Keratinocyte (primary cell): ENCODE results near the gene SUSD6. TPM values are rescaled to one million over a fixed set of nuclear protein-coding genes. Genes with fewer than 3 reads are reported as not detected.

ENCODE experiments used
- DNase-seq: peaks from one replicate; pipeline ENCODE4 v3.0.0-alpha.2; 2011; ENCODE audit warnings: low read depth, missing footprints, low spot score
- FAIRE-seq: peaks from 2 replicates; lab custom pipeline; 2011; peaks lifted over from hg19 to GRCh38; lab: Jason Lieb, UNC
- H2AFZ ChIP-seq: 2 replicates; pipeline ENCODE4 v1.6.0; 2012; ENCODE audit warnings: low read length, control low read depth, inconsistent platforms; ENCODE audit not compliant: control insufficient read depth
- H3K27ac ChIP-seq: 2 replicates; pipeline ENCODE4 v1.5.1; 2011; ENCODE audit warnings: low read length; ENCODE audit not compliant: control insufficient read depth, insufficient read depth
- H3K27me3 ChIP-seq: 3 replicates; pipeline ENCODE4 v1.6.0; 2011; ENCODE audit warnings: low read length; ENCODE audit not compliant: control insufficient read depth, insufficient read depth; ENCODE audit errors: extremely low read depth
- H3K36me3 ChIP-seq, 2 experiments: 2 replicates in 1 of 2; 3 replicates in 1 of 2; pipeline ENCODE4 v1.5.1; 2011; ENCODE audit warnings: low read length in 2 of 2, mild to moderate bottlenecking in 1 of 2; ENCODE audit not compliant: control insufficient read depth in 2 of 2, insufficient read depth in 2 of 2; ENCODE audit errors: extremely low read depth in 1 of 2
- H3K4me1 ChIP-seq: 3 replicates; pipeline ENCODE4 v1.5.1; 2011; ENCODE audit warnings: low read length; ENCODE audit not compliant: control insufficient read depth, insufficient read depth; ENCODE audit errors: extremely low read depth
- H3K4me2 ChIP-seq: 3 replicates; pipeline ENCODE4 v1.6.0; 2011; ENCODE audit warnings: low read depth, low read length; ENCODE audit not compliant: control insufficient read depth, insufficient read depth; ENCODE audit errors: extremely low read depth
- H3K4me3 ChIP-seq, 3 experiments: fragments of 200-600 bp in 1 of 3; sonication (generic) in 1 of 3; 2 replicates in 2 of 3; 3 replicates in 1 of 3; pipeline ENCODE4 v1.5.1; 2011 to 2016; ENCODE audit warnings: low read length in 3 of 3, mild to moderate bottlenecking in 3 of 3, control low read depth in 2 of 3, inconsistent platforms in 1 of 3, low read depth in 1 of 3, mixed read lengths in 1 of 3, mixed run types in 1 of 3, moderate library complexity in 1 of 3; ENCODE audit not compliant: control insufficient read depth in 2 of 3, insufficient read depth in 2 of 3; ENCODE audit errors: extremely low read depth in 1 of 3
- H3K79me2 ChIP-seq: 2 replicates; pipeline ENCODE4 v1.6.0; 2012; ENCODE audit warnings: low read length; ENCODE audit not compliant: control insufficient read depth, insufficient read depth
- H3K9ac ChIP-seq: 3 replicates; pipeline ENCODE4 v1.6.0; 2011; ENCODE audit warnings: low read length; ENCODE audit not compliant: control insufficient read depth, insufficient read depth; ENCODE audit errors: extremely low read depth
- H3K9me1 ChIP-seq: 3 replicates; pipeline ENCODE4 v1.6.0; 2011; ENCODE audit warnings: low read length; ENCODE audit not compliant: control insufficient read depth, insufficient read depth; ENCODE audit errors: extremely low read depth
- H3K9me3 ChIP-seq: 2 replicates; pipeline ENCODE4 v1.5.1; 2012; ENCODE audit warnings: low read depth, low read length; ENCODE audit not compliant: control insufficient read depth
- H4K20me1 ChIP-seq: 3 replicates; pipeline ENCODE4 v1.6.0; 2011; ENCODE audit warnings: low read length; ENCODE audit not compliant: control insufficient read depth, insufficient read depth; ENCODE audit errors: extremely low read depth
- EZH2 ChIP-seq: IDR thresholded peaks from one replicate; pipeline ENCODE4 v1.6.1; 2012; ENCODE audit warnings: inconsistent platforms, mild to moderate bottlenecking, low read length, moderate library complexity
- dilution Hi-C: fragments of 300-500 bp; cut with MboI; formaldehyde crosslinking; loops from one replicate; pipeline ENCODE4 v1.7.0; 2020; ENCODE audit warnings: low sequenced_read_pairs; ENCODE audit not compliant: extremely low pct_ligation_motif_present
- polyA plus RNA-seq, 5 experiments: library from polyadenylated mRNA; depleted of rRNA in 3 of 5; stranded (reverse) in 3 of 5; stranded (forward) in 1 of 5; unstranded in 1 of 5; fragments of >200 nt; gene quantifications; 1 replicate in 1 of 5; 2 replicates in 3 of 5; 3 replicates in 1 of 5; pipeline versions ENCODE4 v1.2.1 to v1.2.3, GENCODE V29; 2011 to 2012; ENCODE audit warnings: missing spikeins in 2 of 5, low read depth in 1 of 5, low replicate concordance in 1 of 5
- TF ChIP-seq, protein P1 (sequence below), 3 experiments: IDR thresholded peaks in 1 of 3; conservative IDR thresholded peaks in 1 of 3; optimal IDR thresholded peaks in 1 of 3; 2 replicates in 2 of 3; 3 replicates in 1 of 3; pipeline versions ENCODE3 to v1.5.1; 2011; ENCODE audit warnings: low read length in 3 of 3, mild to moderate bottlenecking in 3 of 3, moderate library complexity in 2 of 3, control low read depth in 1 of 3, inconsistent platforms in 1 of 3; ENCODE audit not compliant: insufficient read depth in 2 of 3; ENCODE audit errors: extremely low read depth in 1 of 3

The SUSD6 gene
- polyA plus RNA-seq, 1 donor (not counting 4 experiments of a cell fraction or from before 2014, with no cell fraction given), result 10.5 TPM

DNA sequence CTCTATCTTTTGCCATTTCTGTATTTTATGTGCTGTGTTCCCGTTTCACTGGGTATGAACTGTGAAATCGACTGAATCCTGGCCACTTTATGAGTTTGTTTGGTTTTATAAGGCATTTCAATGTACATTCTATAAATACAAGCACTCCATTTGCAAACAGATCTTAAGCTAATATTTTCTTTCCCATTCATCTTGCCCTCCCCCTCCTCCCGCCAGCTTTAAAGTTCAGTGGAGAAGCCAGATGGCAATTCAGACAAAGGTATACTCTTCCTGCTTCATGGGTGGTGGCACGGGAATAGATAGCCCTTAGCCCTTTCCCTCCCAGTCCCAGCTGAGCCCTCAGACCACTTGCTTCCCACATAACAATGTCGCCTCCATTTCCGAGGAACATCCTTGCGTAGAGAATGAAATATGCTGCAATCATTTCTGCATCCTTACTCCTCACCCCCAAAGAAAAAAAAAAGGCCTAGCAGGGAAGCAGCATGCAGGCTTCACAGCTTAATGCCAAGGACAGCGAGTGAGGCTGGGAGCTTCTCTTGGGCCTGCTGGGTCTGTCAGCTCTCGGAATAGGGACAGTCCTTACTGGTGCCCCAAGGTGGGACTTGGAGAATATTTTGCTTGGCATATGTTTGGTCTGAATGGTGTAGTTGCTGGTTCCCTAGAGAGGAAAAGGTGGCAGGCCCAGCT is 102.7 kb downstream of the SUSD6 start:
- FAIRE-seq (no peak), DNase-seq (no peak)
- H3K4me3 ChIP-seq, result no peak overlapping the region
- no peaks in the 10 kb centered on the region for H3K79me2 ChIP-seq
- H3K4me2 ChIP-seq, result no peak overlapping the region
- peaks cover 9 to 11% of the 10 kb centered on the region in 2 experiments for H3K36me3 ChIP-seq
- no peaks in the 10 kb centered on the region for H4K20me1 ChIP-seq
- TF ChIP-seq EZH2, result no peak
- TF ChIP-seq, protein P1, sequence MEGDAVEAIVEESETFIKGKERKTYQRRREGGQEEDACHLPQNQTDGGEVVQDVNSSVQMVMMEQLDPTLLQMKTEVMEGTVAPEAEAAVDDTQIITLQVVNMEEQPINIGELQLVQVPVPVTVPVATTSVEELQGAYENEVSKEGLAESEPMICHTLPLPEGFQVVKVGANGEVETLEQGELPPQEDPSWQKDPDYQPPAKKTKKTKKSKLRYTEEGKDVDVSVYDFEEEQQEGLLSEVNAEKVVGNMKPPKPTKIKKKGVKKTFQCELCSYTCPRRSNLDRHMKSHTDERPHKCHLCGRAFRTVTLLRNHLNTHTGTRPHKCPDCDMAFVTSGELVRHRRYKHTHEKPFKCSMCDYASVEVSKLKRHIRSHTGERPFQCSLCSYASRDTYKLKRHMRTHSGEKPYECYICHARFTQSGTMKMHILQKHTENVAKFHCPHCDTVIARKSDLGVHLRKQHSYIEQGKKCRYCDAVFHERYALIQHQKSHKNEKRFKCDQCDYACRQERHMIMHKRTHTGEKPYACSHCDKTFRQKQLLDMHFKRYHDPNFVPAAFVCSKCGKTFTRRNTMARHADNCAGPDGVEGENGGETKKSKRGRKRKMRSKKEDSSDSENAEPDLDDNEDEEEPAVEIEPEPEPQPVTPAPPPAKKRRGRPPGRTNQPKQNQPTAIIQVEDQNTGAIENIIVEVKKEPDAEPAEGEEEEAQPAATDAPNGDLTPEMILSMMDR (optimal IDR thresholded peaks at IDR 0.05 in 1 of 3, IDR thresholded peaks at IDR 0.05 in 1 of 3, conservative IDR thresholded peaks at IDR 0.05 in 1 of 3; ENCODE audit: extremely low read depth in 1 of 3, insufficient read depth in 2 of 3, low read length in 3 of 3), result no peak
- no peak overlapping the region for H3K27ac ChIP-seq
- H3K9ac ChIP-seq, result no peak overlapping the region
- no peak overlapping the region for H2AFZ ChIP-seq
- H3K9me3 ChIP-seq, result no peaks in the 10 kb centered on the region
- no peaks in the 10 kb centered on the region for H3K9me1 ChIP-seq
- H3K4me1 ChIP-seq, result peaks cover 44% of the 10 kb centered on the region
- dilution Hi-C loops, result no loop called here
- no peaks in the 10 kb centered on the region for H3K27me3 ChIP-seq

DNA sequence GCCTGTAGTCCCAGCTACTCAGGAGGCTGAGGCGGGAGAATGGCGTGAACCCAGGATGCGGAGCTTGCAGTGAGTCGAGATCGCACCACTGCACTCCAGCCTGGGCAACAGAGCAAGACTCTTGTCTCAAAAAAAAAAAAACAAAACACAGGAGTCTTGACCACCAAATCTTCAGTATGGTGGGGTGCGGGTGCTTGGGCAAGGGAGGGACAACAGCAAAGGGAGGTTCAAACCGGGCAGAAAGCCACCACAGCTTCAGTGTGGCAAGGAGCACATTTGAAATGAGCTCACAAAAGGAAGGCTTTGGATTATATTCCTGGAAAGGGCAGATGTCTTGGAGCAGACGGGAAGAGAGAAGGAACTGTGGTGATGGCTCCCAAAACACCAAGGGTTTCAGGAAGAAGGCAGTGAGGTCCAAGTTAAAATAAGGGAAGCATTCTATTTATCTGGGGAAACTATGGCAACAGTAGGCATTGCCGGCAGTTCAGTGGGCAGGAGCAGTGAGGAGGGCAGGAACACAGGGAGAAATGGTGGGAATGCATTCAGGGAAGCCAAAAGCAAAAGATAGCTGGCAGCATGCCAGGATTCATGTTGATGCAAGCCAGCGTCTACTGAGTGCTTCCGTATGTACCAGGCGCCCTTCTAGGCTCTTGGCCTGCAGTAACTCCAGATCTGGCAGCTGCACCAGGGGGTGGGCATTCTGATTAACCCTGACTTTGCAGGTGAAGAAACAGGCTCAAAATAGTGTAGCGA is 104.5 kb downstream of the SUSD6 start:
- H3K9ac ChIP-seq, result peak overlapping the region; percentile 70
- H3K36me3 ChIP-seq, result peaks cover 6 to 9% of the 10 kb centered on the region in 2 experiments
- H3K4me3 ChIP-seq, result peak overlapping the region in 2 of 3 experiments; percentile 19 to 41
- peak; percentile 98 for FAIRE-seq
- no peaks in the 10 kb centered on the region for H3K79me2 ChIP-seq
- peak overlapping the region; percentile 44 for H2AFZ ChIP-seq
- no peak for DNase-seq
- H3K27me3 ChIP-seq, result no peaks in the 10 kb centered on the region
- H3K9me3 ChIP-seq, result no peaks in the 10 kb centered on the region
- no peaks in the 10 kb centered on the region for H4K20me1 ChIP-seq
- H3K4me2 ChIP-seq, result peak overlapping the region; percentile 93
- H3K4me1 ChIP-seq, result peaks cover 44% of the 10 kb centered on the region
- no peaks in the 10 kb centered on the region for H3K9me1 ChIP-seq
- TF ChIP-seq EZH2, result no peak
- TF ChIP-seq, protein P1 (optimal IDR thresholded peaks at IDR 0.05 in 1 of 3, IDR thresholded peaks at IDR 0.05 in 1 of 3, conservative IDR thresholded peaks at IDR 0.05 in 1 of 3; ENCODE audit: extremely low read depth in 1 of 3, insufficient read depth in 2 of 3, low read length in 3 of 3), result no peak
- H3K27ac ChIP-seq, result peak overlapping the region; percentile 97
- dilution Hi-C loops, result no loop called here
